GM13976 (cell line): ENCODE data around the gene GNG4.

ENCODE experiments used
- DNase-seq: peaks from one replicate; pipeline ENCODE4 v3.0.0; 2012; ENCODE audit warnings: low spot score
- CTCF ChIP-seq: IDR thresholded peaks from 2 replicates; pipeline ENCODE4 v1.5.1; 2012; ENCODE audit warnings: borderline replicate concordance, mild to moderate bottlenecking; ENCODE audit not compliant: insufficient read depth; ENCODE audit errors: extremely low read depth, missing control alignments, control extremely low read depth
- in situ Hi-C: fragments of 300-500 bp; cut with MboI; formaldehyde crosslinking; loops from one replicate; pipeline ENCODE4 v1.12.0; 2022; ENCODE audit warnings: low sequenced_read_pairs, mixed read lengths, inconsistent platforms; ENCODE audit not compliant: unreplicated experiment

The GNG4 gene

GRCh38 chr1:235613602-235614001 is 36.0 kb downstream of the GNG4 start:
- TF ChIP-seq CTCF, result no peak
- in situ Hi-C loops, result no loop called here
- no peak for DNase-seq

- TF ChIP-seq CTCF, result no peak
- DNase-seq, result no peak
- in situ Hi-C loops, result no loop called here
Measured at GRCh38 chr1:235612761-235613160, 36.8 kb downstream of the GNG4 start.

- DNase-seq, result no peak
- in situ Hi-C loops, result no loop called here
- no peak for TF ChIP-seq CTCF
Measured at GRCh38 chr1:235610157-235610556, 39.4 kb downstream of the GNG4 start.

GRCh38 chr1:235608278-235608677 is 41.3 kb downstream of the GNG4 start:
- TF ChIP-seq CTCF, result no peak
- in situ Hi-C loops, result no loop called here
- DNase-seq, result no peak

- TF ChIP-seq CTCF, result no peak
- in situ Hi-C loops, result no loop called here
- DNase-seq, result no peak
Measured at GRCh38 chr1:235607284-235607683, 42.3 kb downstream of the GNG4 start.

GRCh38 chr1:235601104-235601503 is 48.5 kb downstream of the GNG4 start:
- in situ Hi-C loops, result no loop called here
- DNase-seq, result no peak
- TF ChIP-seq CTCF, result peak; percentile 21

GRCh38 chr1:235599536-235599935 is 50.0 kb downstream of the GNG4 start:
- in situ Hi-C loops, result no loop called here
- no peak for TF ChIP-seq CTCF
- DNase-seq, result no peak
